Stimulated activated CD4-positive, alpha-beta T cell treated with anti-CD3 and anti-CD28 coated beads, Interleukin-12 subunit alpha, Interleukin-12 subunit beta, amount 100 ng/mL, for 4 hours (primary cell): ENCODE data around the gene SLC34A3.
"Not testable (repeated sequence)": the region's sequence is repeated elsewhere in the genome, so short reads cannot be mapped to it uniquely, and the experiment has no call there.

Experiments
- DNase-seq: peaks from one replicate; pipeline ENCODE4 v3.0.0-alpha.2; 2020

SLC34A3 gene

GRCh38 chr9:137243626-137244485 is 13.2 kb downstream of the SLC34A3 start:
- DNase-seq, result no peak

- no peak for DNase-seq
These were observed 14.1 kb downstream of the SLC34A3 start for GRCh38 chr9:137244486-137245449.

- no peak for DNase-seq
These were observed 15.0 kb downstream of the SLC34A3 start for GRCh38 chr9:137245450-137246421.

GRCh38 chr9:137247135-137247915 is 16.6 kb downstream of the SLC34A3 start:
- no peak for DNase-seq

- DNase-seq, result no peak
These were observed 17.1 kb downstream of the SLC34A3 start for GRCh38 chr9:137247916-137248175.

GRCh38 chr9:137250329-137251193 is 19.9 kb downstream of the SLC34A3 start:
- DNase-seq, result no peak

GRCh38 chr9:137251194-137251461 is 20.4 kb downstream of the SLC34A3 start, which contains the start of gene STPG3:
Gene STPG3 (plus strand): TSS chr9:137251286. CDS start chr9:137251287, 1 bp downstream.
- DNase-seq, result no peak

- no peak for DNase-seq
These were observed 21.0 kb downstream of the SLC34A3 start for GRCh38 chr9:137251490-137252268.

- no peak for DNase-seq
These were observed 22.1 kb downstream of the SLC34A3 start for GRCh38 chr9:137252555-137253506.

- no peak for DNase-seq
These were observed 23.3 kb downstream of the SLC34A3 start for GRCh38 chr9:137253717-137254623.

- peak; percentile 99 for DNase-seq
These were observed 24.1 kb downstream of the SLC34A3 start, which contains the start of gene NELFB for GRCh38 chr9:137254624-137255447. Gene NELFB (plus strand): TSS chr9:137255327.

GRCh38 chr9:137255448-137256114 is 24.9 kb downstream of the SLC34A3 start:
- no peak for DNase-seq

GRCh38 chr9:137256362-137256761 is 25.7 kb downstream of the SLC34A3 start:
- no peak for DNase-seq

- DNase-seq, result no peak
These were observed 26.2 kb downstream of the SLC34A3 start for GRCh38 chr9:137256856-137257255.

- not testable (repeated sequence) for DNase-seq
These were observed 31.6 kb downstream of the SLC34A3 start for GRCh38 chr9:137262173-137262908.

- no peak for DNase-seq
These were observed 32.2 kb downstream of the SLC34A3 start for GRCh38 chr9:137262909-137263285.
